Smooth muscle cell (in vitro differentiated cells): ENCODE results near the gene RAI1. TPM values are rescaled to one million over a fixed set of nuclear protein-coding genes. Genes with fewer than 3 reads are reported as not detected.

ENCODE experiments used
- DNase-seq: peaks from one replicate; lab custom pipeline; 2025; ENCODE audit not compliant: unreplicated experiment; lab: John Stamatoyannopoulos, UW
- H2AFZ ChIP-seq: fragments of 200-600 bp; sonication (generic); 2 replicates; pipeline ENCODE4 v1.6.0; 2016; ENCODE audit warnings: antibody characterized with exemption, low read depth, mild to moderate bottlenecking
- H3F3A ChIP-seq: fragments of 200-600 bp; sonication (generic); 2 replicates; pipeline ENCODE4 v1.6.0; 2017; ENCODE audit warnings: antibody characterized with exemption, low read depth
- H3K27ac ChIP-seq: fragments of 200-600 bp; sonication (generic); 2 replicates; pipeline ENCODE4 v1.5.1; 2016; ENCODE audit warnings: low read depth, mild to moderate bottlenecking
- H3K27me3 ChIP-seq: fragments of 200-600 bp; sonication (generic); 2 replicates; pipeline ENCODE4 v1.6.1; 2016; ENCODE audit warnings: low read depth, mild to moderate bottlenecking
- H3K36me3 ChIP-seq: fragments of 200-600 bp; sonication (generic); 2 replicates; pipeline ENCODE4 v1.5.1; 2016; ENCODE audit warnings: low read depth
- H3K4me1 ChIP-seq: fragments of 200-600 bp; sonication (generic); 2 replicates; pipeline ENCODE4 v1.5.1; 2016; ENCODE audit warnings: low read depth
- H3K4me2 ChIP-seq: fragments of 200-600 bp; sonication (generic); 2 replicates; pipeline ENCODE4 v1.6.0; 2016; ENCODE audit warnings: mild to moderate bottlenecking
- H3K4me3 ChIP-seq: fragments of 200-600 bp; sonication (generic); 2 replicates; pipeline ENCODE4 v1.5.1; 2016; ENCODE audit warnings: mild to moderate bottlenecking
- H3K79me2 ChIP-seq: fragments of 200-600 bp; sonication (generic); 2 replicates; pipeline ENCODE4 v1.6.0; 2016; ENCODE audit warnings: low read depth, mild to moderate bottlenecking
- H3K9ac ChIP-seq: fragments of 200-600 bp; sonication (generic); 2 replicates; pipeline ENCODE4 v1.6.0; 2016; ENCODE audit warnings: low read depth
- H3K9me3 ChIP-seq: fragments of 200-600 bp; sonication (generic); replicated peaks from 2 replicates; pipeline ENCODE4 v1.5.1; 2016; ENCODE audit warnings: low read depth
- H4K20me1 ChIP-seq: fragments of 200-600 bp; sonication (generic); 2 replicates; pipeline ENCODE4 v1.6.0; 2016; ENCODE audit warnings: low read depth
- CTCF ChIP-seq: fragments of 200-600 bp; sonication (generic); IDR thresholded peaks from 2 replicates; pipeline ENCODE4 v1.5.1; 2017; ENCODE audit warnings: borderline replicate concordance, mild to moderate bottlenecking, antibody characterized with exemption; ENCODE audit not compliant: insufficient read depth, poor library complexity, severe bottlenecking
- WGBS: methylation state at CpG from one replicate; pipeline ENCODE4 v1.1.7; 2016; ENCODE audit warnings: low lambda C conversion rate; 5-methylcytosine and 5-hydroxymethylcytosine counted together
- polyA plus RNA-seq: library from polyadenylated mRNA; unstranded; fragments of >200 nt; fragmentation: Nextera tagmentation; extraction: Ambion mirVana; gene quantifications from 2 replicates; pipeline ENCODE4 v1.2.1, GENCODE V29; 2016
- total RNA-seq: library from RNA; depleted of rRNA; stranded (reverse); fragments of >200 nt; gene quantifications from 2 replicates; pipeline ENCODE4 v1.2.3, GENCODE V29; 2014

RAI1 gene
- total and polyA plus RNA-seq, 2 experiments from 2014 or later: 11.1 to 17.6 TPM

- no peaks in the 10 kb centered on the region for H3K9me3 ChIP-seq
- no peak for DNase-seq
- H3K9ac ChIP-seq: no peak overlapping the region
- H3K36me3 ChIP-seq: no peaks in the 10 kb centered on the region
- no peak overlapping the region for H3K27ac ChIP-seq
- no peak for TF ChIP-seq CTCF
- H3K79me2 ChIP-seq: no peaks in the 10 kb centered on the region
- no peaks in the 10 kb centered on the region for H3K27me3 ChIP-seq
- H3K4me1 ChIP-seq: peaks cover 1% of the 10 kb centered on the region
- WGBS: 93% methylated on average over 25 of the region's 25 CpGs
- H3K4me3 ChIP-seq: no peak overlapping the region
- H3K4me2 ChIP-seq: no peak overlapping the region
- no peaks in the 10 kb centered on the region for H3F3A ChIP-seq
- H2AFZ ChIP-seq: no peak overlapping the region
- H4K20me1 ChIP-seq: peaks cover 98% of the 10 kb centered on the region
These were observed 116.8 kb downstream of the RAI1 start for GRCh38 chr17:17798010-17798556.

GRCh38 chr17:17798573-17799255 is 117.5 kb downstream of the RAI1 start:
- Histone ChIP-seq H3K36me3 (no peaks in the 10 kb centered on the region), H3K27me3 (no peaks in the 10 kb centered on the region), H3K9me3 (no peaks in the 10 kb centered on the region), H2AFZ (no peak overlapping the region), H4K20me1 (peaks cover 98% of the 10 kb centered on the region), H3F3A (no peaks in the 10 kb centered on the region), H3K27ac (no peak overlapping the region), H3K9ac (no peak overlapping the region), H3K4me3 (no peak overlapping the region), H3K4me1 (no peaks in the 10 kb centered on the region), H3K4me2 (no peak overlapping the region), H3K79me2 (no peaks in the 10 kb centered on the region)
- 97% methylated on average over 15 of the region's 16 CpGs for WGBS
- DNase-seq: no peak
- TF ChIP-seq CTCF: no peak

- no peak overlapping the region for H2AFZ ChIP-seq
- no peak overlapping the region for H3K9ac ChIP-seq
These were observed 119.3 kb downstream of the RAI1 start for GRCh38 chr17:17800504-17801021.

More at GRCh38 chr17:17800504-17801021, 119.3 kb downstream of the RAI1 start:
- no peaks in the 10 kb centered on the region for H3K36me3 ChIP-seq
- WGBS: 95% methylated on average over 12 of the region's 12 CpGs
- DNase-seq: no peak
- no peak for TF ChIP-seq CTCF
- no peak overlapping the region for H3K4me3 ChIP-seq
- no peaks in the 10 kb centered on the region for H3K27me3 ChIP-seq
- H3K9me3 ChIP-seq: no peaks in the 10 kb centered on the region
- H3K27ac ChIP-seq: no peak overlapping the region
- H4K20me1 ChIP-seq: peaks cover 90% of the 10 kb centered on the region
- no peaks in the 10 kb centered on the region for H3K4me1 ChIP-seq
- no peaks in the 10 kb centered on the region for H3K79me2 ChIP-seq
- no peak overlapping the region for H3K4me2 ChIP-seq
- no peaks in the 10 kb centered on the region for H3F3A ChIP-seq
